Ovary (tissue), 3 donors: Measurements from ENCODE around the gene SSRP1.

ENCODE experiments used
- CTCF ChIP-seq, 3 donors: fragments of 450-650 bp in 2 of 3; fragments of 200-600 bp in 1 of 3; IDR thresholded peaks; one replicate each; pipeline versions ENCODE4 v1.5.1 to v1.8.0; 2016 to 2022; ENCODE audit warnings: antibody characterized with exemption in 3 of 3, mild to moderate bottlenecking in 1 of 3
- EP300 ChIP-seq: sonication (generic); formaldehyde crosslinking; IDR thresholded peaks from one replicate; pipeline ENCODE4 v1.6.1; 2017; ENCODE audit warnings: antibody characterized with exemption
- POLR2A ChIP-seq: fragments of 450-650 bp; IDR thresholded peaks from one replicate; pipeline ENCODE4 v1.6.1; 2017; ENCODE audit warnings: antibody characterized with exemption, mild to moderate bottlenecking, moderate library complexity
- donor health status: DM: no; HTN: no; CAD: no.

GRCh38 chr11:57354699-57355098 is 19.0 kb upstream of the SSRP1 start:
- no peak for TF ChIP-seq CTCF (IDR thresholded peaks at IDR 0.05)
- TF ChIP-seq POLR2A: no peak
- no peak for TF ChIP-seq EP300
